ENCODE data around the gene GSTM4.

GSTM4 gene

DNA sequence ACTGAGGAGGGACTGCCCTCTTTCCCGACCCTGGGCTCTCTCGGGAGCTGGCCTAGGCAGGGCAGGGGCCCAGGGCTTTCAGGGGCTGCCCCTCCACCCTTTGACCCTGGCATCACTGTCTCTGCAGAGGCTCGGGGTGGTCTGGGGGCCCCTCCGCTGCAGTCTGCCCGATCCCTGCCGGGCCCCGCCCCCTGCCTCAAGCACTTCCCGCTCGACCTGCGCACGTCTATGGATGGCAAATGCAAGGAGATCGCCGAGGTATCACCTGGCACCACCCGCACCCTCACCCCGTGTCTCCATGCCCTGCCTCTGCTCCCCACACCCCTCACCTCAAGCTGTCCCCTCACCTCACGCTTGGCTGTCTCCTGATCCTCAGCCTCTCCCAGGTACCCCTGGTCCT is 30.7 kb upstream of the GSTM4 start:
- no peak for DNase-seq (ENCODE audit: low spot score)

DNA sequence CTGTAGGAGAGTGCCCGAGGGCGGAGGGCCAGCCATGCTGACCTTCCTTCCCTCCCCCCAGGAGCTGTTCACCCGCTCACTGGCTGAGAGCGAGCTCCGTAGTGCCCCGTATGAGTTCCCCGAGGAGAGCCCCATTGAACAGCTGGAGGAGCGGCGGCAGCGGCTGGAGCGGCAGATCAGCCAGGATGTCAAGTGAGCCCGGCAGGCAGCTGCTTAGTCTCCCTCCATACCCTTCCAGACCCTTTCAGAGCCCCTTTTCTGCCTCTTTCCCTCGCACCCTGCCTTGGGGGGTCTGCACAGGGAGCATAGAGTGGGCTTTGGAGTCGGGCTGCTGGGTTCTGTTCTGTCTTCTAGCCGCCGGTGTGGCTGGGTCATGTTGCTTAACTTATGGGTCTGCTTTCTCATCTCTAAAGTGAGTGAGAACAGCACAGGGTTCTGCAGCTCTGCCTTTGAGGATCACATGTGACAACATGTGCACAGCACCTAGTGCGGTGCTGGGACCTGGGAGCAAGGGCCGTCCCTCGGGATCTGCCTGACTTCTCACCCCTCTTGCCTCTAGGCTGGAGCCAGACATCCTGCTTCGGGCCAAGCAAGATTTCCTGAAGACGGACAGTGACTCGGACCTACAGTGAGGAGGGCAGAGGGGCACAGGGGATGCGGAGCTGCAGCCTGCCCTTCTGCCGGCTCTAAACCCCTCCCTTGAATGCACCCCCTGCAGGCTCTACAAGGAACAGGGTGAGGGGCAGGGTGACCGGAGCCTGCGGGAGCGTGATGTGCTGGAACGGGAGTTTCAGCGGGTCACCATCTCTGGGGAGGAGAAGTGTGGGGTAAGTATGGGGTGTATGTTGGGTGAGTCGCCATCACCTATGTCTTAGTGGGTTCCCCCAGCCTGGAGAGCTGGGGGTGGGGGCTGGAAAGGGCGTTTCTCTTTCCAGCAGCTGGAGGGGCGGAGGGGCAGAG is 30.0 kb upstream of the GSTM4 start:
- DNase-seq (ENCODE audit: low spot score): no peak

DNA sequence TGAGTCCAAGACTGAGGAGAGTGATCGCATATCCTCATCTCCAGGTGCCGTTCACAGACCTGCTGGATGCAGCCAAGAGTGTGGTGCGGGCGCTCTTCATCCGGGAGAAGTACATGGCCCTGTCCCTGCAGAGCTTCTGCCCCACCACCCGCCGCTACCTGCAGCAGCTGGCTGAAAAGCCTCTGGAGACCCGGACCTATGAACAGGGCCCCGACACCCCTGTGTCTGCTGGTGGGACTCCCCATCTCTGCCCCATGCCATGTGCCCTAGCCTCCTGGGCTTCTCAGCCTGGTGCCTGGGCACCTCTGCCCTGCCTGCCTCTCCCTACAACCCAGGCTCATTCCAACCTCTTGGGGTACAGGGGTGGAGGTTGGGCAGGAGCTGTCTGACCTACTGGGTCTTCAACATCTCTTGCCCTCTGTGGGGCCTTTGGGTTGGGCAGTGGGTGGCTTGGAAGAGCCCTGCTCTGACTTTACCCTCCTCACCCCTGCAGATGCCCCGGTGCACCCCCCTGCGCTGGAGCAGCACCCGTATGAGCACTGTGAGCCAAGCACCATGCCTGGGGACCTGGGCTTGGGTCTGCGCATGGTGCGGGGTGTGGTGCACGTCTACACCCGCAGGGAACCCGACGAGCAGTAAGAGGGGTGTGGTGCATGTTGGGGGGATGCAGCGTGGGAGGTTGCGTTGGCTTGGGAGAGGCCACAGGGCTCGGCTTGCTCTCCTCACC is 29.1 kb upstream of the GSTM4 start:
- no peak for DNase-seq (ENCODE audit: low spot score)

DNA sequence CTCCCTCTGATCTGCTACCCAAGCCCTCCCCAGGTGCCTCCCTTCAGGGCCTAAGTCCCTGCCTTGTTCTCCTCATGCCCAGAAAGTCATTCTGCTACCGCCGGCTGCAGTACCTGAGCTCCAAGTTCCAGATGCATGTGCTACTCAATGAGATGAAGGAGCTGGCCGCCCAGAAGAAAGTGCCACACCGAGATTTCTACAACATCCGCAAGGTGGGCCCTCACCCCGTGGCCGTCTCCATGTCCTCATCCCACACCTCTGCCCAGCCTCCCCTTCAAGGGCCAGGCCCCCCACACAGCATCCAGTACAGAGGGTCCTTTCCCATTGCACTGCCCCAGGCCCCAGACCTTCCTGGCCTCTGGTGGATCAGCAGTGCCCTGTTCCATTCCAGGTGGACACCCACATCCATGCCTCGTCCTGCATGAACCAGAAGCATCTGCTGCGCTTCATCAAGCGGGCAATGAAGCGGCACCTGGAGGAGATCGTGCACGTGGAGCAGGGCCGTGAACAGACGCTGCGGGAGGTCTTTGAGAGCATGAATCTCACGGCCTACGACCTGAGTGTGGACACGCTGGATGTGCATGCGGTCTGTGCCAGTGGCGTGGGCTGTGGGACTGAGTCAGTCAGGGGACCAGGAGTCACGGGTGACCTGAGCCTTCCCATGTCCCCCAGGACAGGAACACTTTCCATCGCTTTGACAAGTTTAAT is 28.1 kb upstream of the GSTM4 start:
- DNase-seq (ENCODE audit: low spot score): no peak

DNA sequence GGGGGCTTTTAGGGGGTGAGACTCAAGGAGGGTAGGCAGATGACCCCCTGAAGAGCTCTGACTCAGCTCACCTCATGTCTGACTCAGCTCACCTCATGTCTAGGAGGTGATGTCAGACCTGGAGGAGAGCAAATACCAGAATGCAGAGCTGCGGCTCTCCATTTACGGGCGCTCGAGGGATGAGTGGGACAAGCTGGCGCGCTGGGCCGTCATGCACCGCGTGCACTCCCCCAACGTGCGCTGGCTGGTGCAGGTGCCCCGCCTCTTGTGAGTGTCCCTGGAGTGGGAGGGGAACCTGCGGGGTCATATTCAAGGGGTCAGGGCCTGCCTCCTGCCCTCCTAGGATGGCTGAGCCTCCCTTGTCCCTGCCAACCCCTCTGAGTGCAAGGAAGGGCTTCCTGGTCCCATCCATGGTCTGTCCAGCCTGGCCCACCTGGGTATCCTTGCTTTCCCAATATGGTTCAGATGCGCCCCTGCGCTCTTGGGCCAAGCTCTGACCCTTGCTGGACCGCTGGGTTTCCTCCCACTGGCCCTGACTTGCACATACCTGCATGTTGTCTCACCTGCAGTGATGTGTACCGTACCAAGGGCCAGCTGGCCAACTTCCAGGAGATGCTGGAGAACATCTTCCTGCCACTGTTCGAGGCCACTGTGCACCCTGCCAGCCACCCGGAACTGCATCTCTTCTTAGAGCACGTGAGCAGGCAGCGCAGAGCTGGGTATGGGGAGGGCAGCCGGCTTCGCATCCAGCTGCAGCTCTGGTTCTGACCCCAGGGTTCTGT is 27.2 kb upstream of the GSTM4 start:
- no peak for DNase-seq (ENCODE audit: low spot score)

DNA sequence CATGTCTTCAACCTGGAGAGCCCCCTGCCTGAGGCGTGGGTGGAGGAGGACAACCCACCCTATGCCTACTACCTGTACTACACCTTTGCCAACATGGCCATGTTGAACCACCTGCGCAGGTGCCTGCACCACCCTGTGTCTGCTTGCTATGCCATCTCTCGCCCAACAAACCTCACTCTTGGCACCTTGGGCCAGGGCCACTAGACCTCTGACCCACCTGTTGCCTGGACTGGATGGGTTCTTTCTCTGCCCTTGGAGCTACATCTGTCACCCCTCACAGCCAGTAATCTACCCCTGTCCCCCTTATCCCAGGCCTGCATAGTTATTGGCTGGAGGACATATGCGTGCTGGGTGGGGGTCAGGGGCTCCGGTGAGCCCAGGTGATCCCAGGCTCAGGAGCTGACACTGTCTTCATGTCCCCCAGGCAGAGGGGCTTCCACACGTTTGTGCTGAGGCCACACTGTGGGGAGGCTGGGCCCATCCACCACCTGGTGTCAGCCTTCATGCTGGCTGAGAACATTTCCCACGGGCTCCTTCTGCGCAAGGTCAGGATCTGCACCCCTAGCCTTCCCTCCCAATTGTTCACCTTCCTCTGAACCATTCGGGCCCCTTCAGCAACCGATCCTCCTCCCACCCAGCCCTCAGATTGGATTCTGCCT is 26.4 kb upstream of the GSTM4 start:
- DNase-seq (ENCODE audit: low spot score): no peak

DNA sequence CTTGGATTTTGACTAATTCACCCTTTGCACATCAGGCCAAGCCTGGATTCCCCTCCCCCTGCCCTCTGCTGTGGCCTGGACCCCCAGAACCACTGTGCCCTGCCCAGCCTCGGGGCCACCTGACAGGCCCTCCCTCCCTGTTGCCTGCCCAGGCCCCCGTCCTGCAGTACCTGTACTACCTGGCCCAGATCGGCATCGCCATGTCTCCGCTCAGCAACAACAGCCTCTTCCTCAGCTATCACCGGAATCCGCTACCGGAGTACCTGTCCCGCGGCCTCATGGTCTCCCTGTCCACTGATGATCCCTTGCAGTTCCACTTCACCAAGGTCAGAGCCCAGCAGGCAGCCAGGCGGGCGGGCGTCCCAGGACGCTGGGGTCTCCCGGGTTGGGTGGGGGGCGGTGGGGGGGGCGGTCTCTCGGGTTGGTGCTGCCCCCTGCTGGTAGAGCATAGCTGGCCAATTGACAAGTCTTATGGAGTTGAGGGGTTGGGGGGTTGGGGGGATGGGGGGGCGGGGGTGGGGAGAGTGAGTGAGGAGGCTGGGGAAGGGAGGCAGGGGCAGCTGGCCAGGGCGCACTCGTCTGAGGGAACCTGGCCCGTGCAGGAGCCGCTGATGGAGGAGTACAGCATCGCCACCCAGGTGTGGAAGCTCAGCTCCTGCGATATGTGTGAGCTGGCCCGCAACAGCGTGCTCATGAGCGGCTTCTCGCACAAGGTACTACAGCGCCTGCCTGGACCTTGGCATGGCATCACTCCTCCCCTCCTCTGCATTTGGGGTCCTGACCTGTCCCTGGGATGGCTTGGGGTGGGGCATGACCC is 25.6 kb upstream of the GSTM4 start:
- no peak for DNase-seq (ENCODE audit: low spot score)

DNA sequence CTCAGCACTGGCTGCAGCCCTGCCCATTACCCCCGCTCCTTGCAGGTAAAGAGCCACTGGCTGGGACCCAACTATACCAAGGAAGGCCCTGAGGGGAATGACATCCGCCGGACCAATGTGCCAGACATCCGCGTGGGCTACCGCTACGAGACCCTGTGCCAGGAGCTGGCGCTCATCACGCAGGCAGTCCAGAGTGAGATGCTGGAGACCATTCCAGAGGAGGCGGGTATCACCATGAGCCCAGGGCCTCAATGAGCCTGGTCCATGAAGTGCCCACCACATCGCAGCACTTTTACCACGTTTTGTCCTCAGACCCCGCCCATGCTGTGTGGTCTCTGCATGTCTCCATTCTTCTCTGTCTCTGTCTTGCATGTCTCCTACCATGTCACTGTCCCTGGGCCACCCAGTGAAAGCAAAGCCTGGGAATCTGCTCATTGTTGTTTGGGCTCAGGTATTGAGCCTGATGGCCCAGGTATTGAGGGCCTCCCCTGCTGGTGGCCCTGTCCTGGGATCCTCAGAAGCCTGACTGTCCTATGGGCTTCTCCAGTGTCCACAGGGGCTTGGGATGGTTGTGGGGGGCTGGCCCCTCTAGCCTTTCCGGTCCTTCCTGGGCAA is 24.9 kb upstream of the GSTM4 start:
- no peak for DNase-seq (ENCODE audit: low spot score)

DNA sequence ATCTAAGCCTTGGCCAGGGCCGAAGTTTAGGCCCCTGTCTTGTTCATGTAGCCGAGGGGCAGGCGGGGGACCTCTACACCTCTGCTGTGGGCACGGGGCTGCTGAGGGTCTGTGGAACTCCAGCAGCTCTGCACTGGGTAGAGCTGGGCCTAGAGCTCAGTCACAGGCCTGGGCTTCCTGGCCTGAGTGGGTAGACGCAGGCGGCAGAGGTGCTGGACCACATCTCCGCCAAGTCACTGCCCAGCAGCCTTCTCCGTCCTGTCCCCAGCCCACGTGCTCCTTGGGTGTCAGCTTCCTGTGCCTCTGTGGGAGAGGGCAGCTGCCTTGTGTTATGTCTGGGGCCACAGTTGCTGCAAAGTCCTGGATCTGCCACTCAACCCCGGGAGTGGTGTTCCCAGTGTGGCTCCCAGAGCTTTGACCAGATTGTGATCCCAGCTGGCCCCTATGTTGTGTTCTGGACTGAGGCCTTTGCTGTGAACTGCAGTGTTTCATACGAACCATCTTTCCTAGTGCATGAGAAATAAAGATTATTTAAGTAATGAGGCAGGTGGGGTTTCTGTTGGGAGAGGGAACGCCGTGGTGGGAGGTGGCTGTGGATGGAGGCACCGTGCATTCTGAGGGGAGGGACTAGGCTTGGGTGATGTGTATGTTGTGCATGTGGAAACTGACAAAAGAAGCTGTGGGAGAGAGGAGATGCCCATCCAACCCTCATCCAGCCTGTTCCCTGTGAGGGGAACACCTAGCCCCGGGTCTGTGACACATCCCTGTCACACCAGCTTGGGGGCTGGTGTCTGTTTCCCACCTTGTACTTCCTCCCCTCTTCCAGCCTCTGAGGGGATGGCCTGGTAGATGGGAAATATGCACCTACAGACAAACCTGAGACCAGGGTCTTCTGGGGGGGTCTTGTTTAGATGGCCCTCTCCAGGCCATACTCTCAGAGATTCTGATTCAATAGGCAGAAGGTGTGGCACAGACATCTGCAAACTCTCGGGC is 24.1 kb upstream of the GSTM4 start:
- no peak for DNase-seq (ENCODE audit: low spot score)

DNA sequence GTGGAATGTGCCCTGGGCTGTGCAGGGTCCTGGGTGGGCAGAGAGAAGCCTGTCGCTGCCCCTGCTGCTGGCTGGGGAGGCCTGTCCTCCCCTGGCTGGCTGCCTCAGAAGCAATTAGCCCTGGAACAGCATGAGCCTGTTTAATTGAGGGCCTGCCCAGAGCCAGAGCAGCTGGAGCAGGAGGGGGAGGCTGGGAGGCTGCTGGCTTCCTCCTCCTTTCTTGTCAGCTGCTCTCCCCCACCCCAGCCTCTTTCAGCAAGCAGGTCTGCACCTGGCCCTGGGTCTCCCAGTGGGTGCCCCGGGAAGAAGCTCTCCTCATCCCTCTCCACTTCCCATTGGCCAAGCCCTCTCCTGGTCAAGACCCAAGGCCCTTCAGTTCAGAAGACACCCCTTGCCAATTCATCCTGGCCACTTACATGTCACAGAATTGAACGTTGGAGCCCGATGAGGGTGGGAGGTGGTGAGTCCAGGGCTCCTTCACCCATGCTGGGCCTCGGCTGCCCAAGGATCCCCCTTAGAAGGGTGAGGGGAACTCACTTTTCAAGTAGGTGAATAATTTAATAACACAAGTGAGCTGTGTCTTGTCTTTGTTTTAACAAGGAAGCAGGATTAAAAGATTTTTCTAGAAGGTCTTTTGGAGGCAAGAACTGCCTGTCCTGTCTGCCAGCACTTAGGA is 23.1 kb upstream of the GSTM4 start:
- no peak for DNase-seq (ENCODE audit: low spot score)

DNA sequence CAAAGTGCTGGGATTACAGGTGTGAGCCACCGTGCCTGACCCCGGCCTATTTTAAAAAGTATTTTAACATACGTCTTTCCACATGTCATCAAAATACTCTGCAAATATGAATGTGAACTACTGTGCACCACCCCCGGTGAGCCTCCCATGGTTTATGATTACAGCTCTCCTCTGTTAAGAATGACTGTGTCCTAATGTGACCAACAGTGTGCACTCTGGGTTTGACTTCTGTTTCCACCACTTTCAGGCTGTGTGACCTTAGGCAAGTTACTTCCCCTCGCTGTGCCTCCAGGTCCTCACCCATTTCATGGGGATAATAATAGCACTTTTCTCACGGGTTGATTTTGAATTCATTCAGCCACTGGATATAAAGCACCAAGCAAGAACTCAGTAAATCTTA is 21.6 kb upstream of the GSTM4 start:
- no peak for DNase-seq (ENCODE audit: low spot score)

DNA sequence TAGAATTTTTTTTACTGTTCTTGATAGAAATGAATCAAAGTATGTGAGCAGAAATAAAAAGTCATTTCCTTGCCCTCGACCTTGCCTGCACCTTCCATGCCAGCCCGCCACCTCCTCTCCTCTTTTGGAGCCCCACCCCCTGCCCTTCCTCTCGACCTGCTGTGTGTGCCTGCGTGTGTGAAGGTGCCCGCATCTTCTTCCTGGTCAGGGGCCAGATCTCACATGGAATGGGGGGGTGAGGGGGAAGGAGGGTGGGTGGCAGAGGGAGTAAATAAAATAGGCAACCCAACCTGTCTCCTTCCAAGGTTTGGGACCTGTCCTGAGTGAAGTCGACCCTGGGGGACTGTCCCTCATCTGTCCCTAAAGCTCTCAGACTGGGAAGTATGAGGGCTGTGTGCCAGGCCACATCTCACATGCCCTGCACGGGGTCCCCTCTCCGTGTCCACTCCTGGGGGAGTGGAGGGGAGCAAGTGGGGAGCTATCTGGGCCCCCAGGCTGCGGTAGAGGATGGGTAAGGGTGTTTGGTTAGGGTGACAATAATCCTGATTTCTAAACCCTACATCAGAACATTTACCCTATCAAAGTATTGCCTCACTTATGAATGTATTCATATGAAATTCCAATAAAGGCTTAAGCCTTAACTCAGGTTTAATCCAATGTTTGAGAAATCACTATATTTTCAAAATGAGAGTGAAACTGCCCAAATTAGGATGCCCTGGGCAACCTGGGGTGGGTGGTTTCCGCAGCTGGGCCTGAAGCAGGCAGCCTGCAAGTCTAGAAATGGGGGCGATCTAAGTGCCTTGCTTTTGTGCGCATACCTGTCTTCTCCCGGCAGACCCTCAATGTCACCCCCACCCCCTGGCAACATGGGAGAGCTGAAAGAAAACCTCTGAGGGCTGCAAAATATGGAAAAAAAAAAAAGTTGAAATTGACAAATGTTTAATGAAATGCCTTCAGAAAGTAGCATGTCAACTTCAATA is 20.8 kb upstream of the GSTM4 start:
- DNase-seq (ENCODE audit: low spot score): no peak

DNA sequence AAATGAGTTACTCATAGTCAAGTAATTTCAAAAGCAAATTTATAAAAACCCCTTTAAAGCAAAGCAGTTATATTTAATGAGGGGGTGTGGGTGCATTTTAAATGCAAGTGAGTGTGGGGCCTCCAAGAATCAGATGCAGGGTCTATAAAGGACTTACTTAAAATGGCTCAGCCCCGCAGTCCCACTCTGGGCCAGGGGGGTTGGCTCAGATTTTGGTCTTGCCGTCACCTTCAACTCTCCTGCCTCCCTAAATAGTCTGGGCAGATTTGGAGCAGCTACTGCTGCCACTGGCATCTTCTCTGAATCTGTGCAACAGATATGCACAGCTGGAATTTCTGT is 20.1 kb upstream of the GSTM4 start:
- no peak for DNase-seq (ENCODE audit: low spot score)

DNA sequence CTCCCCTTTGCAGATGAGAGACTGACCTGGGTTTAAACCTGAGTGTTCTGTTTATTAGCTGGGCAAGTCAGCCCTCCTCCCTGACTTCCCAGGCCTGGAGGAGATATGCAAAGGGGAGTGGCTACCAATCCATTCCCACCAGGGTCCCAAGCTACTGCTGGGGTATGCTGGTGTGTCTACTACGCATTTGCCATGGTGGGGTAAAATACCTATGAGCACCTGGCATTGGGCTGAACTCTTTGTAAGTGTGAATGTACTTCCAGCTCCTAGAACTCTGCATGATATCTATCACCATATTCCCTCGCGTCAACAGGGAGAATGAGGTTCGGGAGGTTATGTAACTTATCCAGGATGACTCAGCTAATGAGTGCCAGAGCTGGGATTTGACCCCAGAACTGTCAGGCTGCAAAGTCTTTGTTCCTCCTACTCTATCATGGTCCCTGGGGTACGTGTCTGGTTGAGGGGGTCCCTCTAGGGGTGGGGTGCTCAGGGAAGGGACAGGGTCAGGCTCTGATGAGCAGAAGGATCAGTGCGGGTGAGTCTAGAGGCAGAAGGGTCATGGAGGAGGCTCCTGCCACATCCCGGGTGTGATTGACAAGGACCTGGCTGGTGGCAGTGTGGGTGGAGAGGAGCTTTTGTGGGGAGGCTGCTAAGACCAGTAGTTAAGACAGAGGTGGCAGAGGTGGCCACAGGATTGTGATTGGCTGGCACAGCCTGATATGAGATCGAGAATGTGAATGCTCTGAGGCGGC is 19.5 kb upstream of the GSTM4 start:
- DNase-seq (ENCODE audit: low spot score): peak; percentile 71

DNA sequence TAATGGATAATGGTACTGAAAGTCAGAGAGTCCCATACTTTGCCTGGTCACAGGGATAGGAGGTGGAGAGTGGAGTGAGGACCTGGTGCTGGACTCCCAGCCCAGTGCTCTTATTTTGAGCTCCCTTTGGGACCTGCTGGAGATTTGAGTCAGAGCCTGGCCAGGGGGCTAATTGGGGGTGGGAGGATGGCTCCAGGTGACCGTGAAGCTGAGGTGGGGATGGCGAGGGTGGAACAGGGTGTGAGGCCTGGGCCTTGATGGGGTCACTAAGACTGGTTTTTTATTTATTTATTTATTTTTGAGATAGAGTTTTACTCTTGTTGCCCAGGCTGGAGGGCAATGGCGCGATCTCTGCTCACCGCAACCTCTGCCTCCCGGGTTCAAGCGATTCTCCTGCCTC is 18.5 kb upstream of the GSTM4 start:
- no peak for DNase-seq (ENCODE audit: low spot score)

DNA sequence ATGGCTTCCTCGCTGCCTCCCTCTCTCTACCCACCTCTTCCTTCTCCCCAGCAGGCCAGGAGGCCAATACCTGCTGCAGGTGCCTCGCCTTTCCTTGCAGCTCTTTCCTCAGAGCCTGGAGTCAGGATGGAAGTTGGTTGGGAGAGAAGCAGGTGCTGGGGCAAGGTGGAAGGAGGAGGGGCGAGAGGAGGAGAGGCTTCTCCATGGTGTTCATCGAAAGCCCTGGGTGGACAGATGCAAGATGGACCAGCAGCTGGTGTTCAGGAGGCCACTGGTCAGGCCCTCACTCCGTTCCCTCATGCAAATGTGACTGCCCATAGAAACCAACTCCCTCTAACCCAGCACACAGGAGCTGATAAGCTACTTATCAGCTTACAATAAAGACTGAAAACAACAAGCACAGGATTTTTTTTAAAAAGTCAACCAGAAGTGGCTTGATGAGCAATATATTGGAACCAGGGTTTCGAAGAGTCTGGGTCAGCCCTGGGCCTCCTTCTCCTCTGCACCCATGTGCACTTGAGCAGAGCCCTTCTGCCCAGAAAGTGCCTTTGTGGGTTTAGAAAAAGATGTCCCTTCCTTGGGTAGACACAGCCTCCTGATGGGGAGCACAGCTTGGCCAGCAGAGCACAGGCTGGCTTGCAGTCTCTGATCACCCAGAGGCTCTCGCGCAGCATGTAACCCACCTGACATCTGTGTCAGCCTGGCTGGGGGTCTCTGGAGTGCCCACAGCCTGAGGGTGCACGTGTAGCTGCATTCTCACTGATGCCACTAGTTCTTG is 16.6 kb upstream of the GSTM4 start:
- no peak for DNase-seq (ENCODE audit: low spot score)
